GM12874 (cell line): Measurements from ENCODE around the gene POU2F1.

Experiments used
- CTCF ChIP-seq: IDR thresholded peaks from 2 replicates; pipeline ENCODE4 v1.5.1; 2011; ENCODE audit warnings: low read depth, mild to moderate bottlenecking, control low read depth, low read length, moderate library complexity; ENCODE audit not compliant: insufficient read depth

POU2F1 gene

GRCh38 chr1:167375949-167376348 is 155.3 kb downstream of the POU2F1 start:
- TF ChIP-seq CTCF = no peak

- no peak for TF ChIP-seq CTCF
Observed at GRCh38 chr1:167387251-167387910, 166.7 kb downstream of the POU2F1 start.

- TF ChIP-seq CTCF = no peak
Observed at GRCh38 chr1:167388976-167389375, 168.3 kb downstream of the POU2F1 start.

- no peak for TF ChIP-seq CTCF
Observed at GRCh38 chr1:167392200-167392696, 171.6 kb downstream of the POU2F1 start.

- TF ChIP-seq CTCF = no peak
Observed at GRCh38 chr1:167400359-167400953, 179.8 kb downstream of the POU2F1 start.

- TF ChIP-seq CTCF = peak; percentile 58
Observed at GRCh38 chr1:167401260-167401873, 180.7 kb downstream of the POU2F1 start.

GRCh38 chr1:167404161-167404888 is 183.6 kb downstream of the POU2F1 start:
- TF ChIP-seq CTCF = no peak
